Psoas muscle (tissue), 8 donors: ENCODE data around the gene MOV10L1. TPM values are rescaled to one million over a fixed set of nuclear protein-coding genes. Genes with fewer than 3 reads are reported as not detected.
A peak's percentile ranks its signal among the peaks of the same experiment; 100 is the strongest.

Source experiments
- ATAC-seq, 4 donors: fragments of 200-7000 bp; cut with Tn5 transposase; one replicate each; pipeline ENCODE4 v1.9.1; 2020; ENCODE audit warnings: moderate library complexity in 3 of 4, mild to moderate bottlenecking in 2 of 4
- DNase-seq, 2 donors: peaks; one replicate each; pipeline ENCODE4 v3.0.0-alpha.2; 2020
- H3K27ac ChIP-seq: fragments of 200-600 bp; one replicate; pipeline ENCODE4 v1.8.0; 2022
- H3K27me3 ChIP-seq, 3 donors: fragments of 200-600 bp in 1 of 3; one replicate each; pipeline versions ENCODE4 v1.6.1 to v1.8.0; 2013 to 2022; ENCODE audit warnings: low read length in 2 of 3, mild to moderate bottlenecking in 2 of 3, moderate library complexity in 1 of 3; ENCODE audit not compliant: insufficient read depth in 3 of 3
- H3K36me3 ChIP-seq, 2 donors: fragments of 200-600 bp in 1 of 2; one replicate each; pipeline versions ENCODE4 v1.6.1 to v1.8.0; 2013 to 2022; ENCODE audit warnings: low read depth in 1 of 2, mild to moderate bottlenecking in 1 of 2, moderate library complexity in 1 of 2; ENCODE audit not compliant: insufficient read depth in 1 of 2
- H3K4me1 ChIP-seq: fragments of 200-600 bp; one replicate; pipeline ENCODE4 v1.8.0; 2022
- H3K4me3 ChIP-seq: fragments of 200-600 bp; one replicate; pipeline ENCODE4 v1.8.0; 2022; ENCODE audit warnings: mild to moderate bottlenecking
- H3K9me3 ChIP-seq: fragments of 200-600 bp; one replicate; pipeline ENCODE4 v1.8.0; 2022
- WGBS, 3 donors: extraction: QIAGEN DNeasy Blood & Tissue Kit; methylation state at CpG; one replicate each; pipeline versions ENCODE4 v1.1.6 to v1.1.7; 2013; 5-methylcytosine and 5-hydroxymethylcytosine counted together
- intact Hi-C, 2 donors: fragments of 100-400 bp; cut with DNase I; formaldehyde crosslinking; loops; one replicate each; pipeline versions ENCODE4 v1.11.0 to v1.14.2; 2022
- polyA plus RNA-seq, 3 donors: library from polyadenylated mRNA; stranded (reverse); fragments of 200-250 nt; gene quantifications; one replicate each; pipeline ENCODE4 v1.2.3, GENCODE V29; 2013
- total RNA-seq, 4 donors: library from RNA; stranded (reverse); fragmentation: NEBNext Ultra II Directional in 2 of 4; extraction: Animal tissue kit (Norgen Biotek cat#: 25700) in 2 of 4; gene quantifications; one replicate each; pipeline versions ENCODE4 v1.2.1 to v1.2.4, GENCODE V29; 2021 to 2023
- TF ChIP-seq, protein P1 (sequence below): fragments of 200-600 bp; IDR thresholded peaks from one replicate; pipeline ENCODE4 v1.8.0; 2022; ENCODE audit warnings: antibody characterized with exemption
- donor health status: healthy with polysubstance abuse.
- donor health status: DM: no; HTN: no; CAD: no; lungs with moderate emphysema.
- donor health status: Bipolar disorder and iron deficiency.
- donor health status: healthy.
- donor health status: DM: yes; HTN: yes; CAD: no.
- donor health status: DM: no; HTN: no; CAD: no.
- donor health status: DM: no; HTN: no; CAD: no.
- donor health status: DM: yes; HTN: yes; CAD: no.

Gene MOV10L1
- total and polyA plus RNA-seq, 7 donors = 0.05 to 0.39 (median 0.07) TPM; not detected in 4

DNA sequence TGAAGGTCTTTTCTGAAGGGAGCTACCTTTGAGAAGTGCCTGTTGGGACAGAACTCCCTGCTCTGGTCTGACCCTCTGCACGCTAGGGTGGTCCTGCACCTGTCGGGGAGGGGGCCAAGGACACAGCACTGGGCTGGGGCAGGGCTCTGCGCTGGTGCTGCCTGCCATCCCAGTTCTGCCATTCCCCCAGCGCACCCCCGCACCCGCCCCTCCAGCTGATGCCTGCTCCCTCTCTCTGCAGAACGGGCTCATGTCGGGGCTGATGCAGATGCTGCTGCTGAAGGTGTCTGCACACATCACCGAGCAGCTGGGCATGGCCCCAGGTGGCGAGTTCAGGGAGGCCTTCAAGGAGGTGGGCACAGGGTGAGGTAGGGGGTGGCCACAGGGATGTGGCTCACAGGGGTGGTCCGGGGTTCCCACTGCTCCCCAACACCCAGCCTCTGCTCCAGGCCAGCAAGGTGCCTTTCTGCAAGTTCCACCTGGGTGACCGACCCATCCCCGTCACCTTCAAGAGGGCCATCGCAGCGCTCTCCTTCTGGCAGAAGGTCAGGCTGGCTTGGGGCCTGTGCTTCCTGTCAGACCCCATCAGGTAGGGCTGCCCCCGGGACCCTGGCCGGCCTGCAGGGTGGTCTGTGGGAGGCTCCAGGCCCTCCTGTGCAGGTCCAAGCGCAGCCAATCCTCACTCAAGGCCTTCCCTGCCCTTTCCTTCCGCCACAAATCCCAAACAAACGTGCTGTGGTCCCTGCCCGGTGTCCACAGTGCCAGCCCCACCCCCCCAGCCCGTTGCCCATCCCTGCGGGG lies 107.4 kb downstream of the MOV10L1 start:
- H3K4me3 ChIP-seq = no peak overlapping the region
- H3K27me3 ChIP-seq = no peaks in the 10 kb centered on the region
- H3K27ac ChIP-seq = no peak overlapping the region
- peaks cover 2 to 55% of the 10 kb centered on the region in 2 donors for H3K36me3 ChIP-seq
- intact Hi-C loops = no loop called here
- no peak for DNase-seq
- peaks cover 5% of the 10 kb centered on the region for H3K4me1 ChIP-seq
- no peak for ATAC-seq
- TF ChIP-seq, protein P1, sequence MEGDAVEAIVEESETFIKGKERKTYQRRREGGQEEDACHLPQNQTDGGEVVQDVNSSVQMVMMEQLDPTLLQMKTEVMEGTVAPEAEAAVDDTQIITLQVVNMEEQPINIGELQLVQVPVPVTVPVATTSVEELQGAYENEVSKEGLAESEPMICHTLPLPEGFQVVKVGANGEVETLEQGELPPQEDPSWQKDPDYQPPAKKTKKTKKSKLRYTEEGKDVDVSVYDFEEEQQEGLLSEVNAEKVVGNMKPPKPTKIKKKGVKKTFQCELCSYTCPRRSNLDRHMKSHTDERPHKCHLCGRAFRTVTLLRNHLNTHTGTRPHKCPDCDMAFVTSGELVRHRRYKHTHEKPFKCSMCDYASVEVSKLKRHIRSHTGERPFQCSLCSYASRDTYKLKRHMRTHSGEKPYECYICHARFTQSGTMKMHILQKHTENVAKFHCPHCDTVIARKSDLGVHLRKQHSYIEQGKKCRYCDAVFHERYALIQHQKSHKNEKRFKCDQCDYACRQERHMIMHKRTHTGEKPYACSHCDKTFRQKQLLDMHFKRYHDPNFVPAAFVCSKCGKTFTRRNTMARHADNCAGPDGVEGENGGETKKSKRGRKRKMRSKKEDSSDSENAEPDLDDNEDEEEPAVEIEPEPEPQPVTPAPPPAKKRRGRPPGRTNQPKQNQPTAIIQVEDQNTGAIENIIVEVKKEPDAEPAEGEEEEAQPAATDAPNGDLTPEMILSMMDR = no peak
- WGBS, 3 donors = 84 to 91% (median 88%) methylated on average over 20 to 23 of the region's 23 CpGs
- no peaks in the 10 kb centered on the region for H3K9me3 ChIP-seq

DNA sequence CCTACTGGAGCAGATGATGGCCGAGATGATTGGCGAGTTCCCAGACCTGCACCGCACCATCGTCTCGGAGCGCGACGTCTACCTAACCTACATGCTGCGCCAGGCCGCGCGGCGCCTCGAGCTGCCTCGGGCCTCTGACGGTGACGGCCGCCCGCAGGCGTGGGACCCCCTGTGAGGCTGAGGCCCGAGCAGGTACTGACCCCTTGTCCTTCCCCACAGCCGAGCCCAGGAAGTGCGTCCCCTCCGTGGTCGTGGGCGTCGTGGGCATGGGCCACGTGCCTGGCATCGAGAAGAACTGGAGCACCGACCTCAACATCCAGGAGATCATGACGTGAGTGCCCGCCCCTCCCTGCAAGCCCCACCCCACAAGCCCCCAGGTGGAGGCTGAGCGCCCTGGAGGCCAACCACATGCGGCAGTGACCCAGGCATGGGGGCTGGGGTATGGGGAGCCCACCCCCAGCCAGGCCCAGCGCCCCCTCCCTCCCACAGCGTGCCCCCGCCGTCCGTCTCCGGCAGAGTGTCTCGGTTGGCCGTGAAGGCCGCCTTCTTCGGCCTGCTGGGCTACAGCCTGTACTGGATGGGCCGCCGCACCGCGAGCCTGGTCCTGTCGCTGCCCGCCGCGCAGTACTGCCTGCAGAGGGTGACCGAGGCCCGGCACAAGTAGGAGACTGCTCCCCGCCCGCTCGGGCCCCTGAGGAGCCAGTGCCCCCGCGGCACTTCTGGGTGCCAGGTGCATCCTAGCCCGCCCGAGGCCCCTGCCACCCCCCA lies 108.2 kb downstream of the MOV10L1 start:
- no peak overlapping the region for H3K27ac ChIP-seq
- intact Hi-C loops = no loop called here
- WGBS, 3 donors = 90 to 93% (median 92%) methylated on average over 51 to 61 of the region's 61 CpGs

DNA sequence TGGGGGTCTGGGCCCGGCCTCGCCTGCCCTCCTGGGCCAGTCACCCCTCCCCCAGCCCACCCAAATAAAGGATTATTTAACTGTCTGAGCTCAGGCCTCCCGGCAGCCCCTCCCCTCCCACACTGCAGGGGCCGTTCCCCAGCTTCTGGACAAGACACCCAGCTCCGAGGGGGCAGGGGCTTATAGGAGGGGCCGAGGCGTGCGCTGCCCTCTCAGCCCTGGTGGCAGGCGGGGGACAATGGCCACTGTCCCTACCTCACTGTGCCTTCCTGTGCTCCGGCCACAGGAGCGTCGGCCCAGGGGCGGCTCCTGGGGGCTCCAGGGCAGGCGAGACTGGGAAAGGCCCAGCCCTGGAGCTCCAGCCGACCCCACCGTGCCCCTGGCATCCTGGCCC lies 108.8 kb downstream of the MOV10L1 start:
- WGBS, 3 donors = 86 to 91% (median 89%) methylated on average over 12 to 16 of the region's 16 CpGs
- intact Hi-C loops = no loop called here
- ATAC-seq (no peak), DNase-seq (no peak)
- TF ChIP-seq, protein P1 = no peak
- Histone ChIP-seq H3K36me3 (peaks cover 2 to 63% of the 10 kb centered on the region in 2 donors), H3K4me1 (peaks cover 11% of the 10 kb centered on the region), H3K27me3 (no peaks in the 10 kb centered on the region), H3K4me3 (no peak overlapping the region), H3K27ac (no peak overlapping the region), H3K9me3 (no peaks in the 10 kb centered on the region)

More for the DNA sequence above, 108.2 kb downstream of the MOV10L1 start:
- Histone ChIP-seq H3K9me3 (no peaks in the 10 kb centered on the region), H3K27me3 (no peaks in the 10 kb centered on the region), H3K36me3 (peaks cover 2 to 60% of the 10 kb centered on the region in 2 donors), H3K4me1 (peaks cover 11% of the 10 kb centered on the region), H3K4me3 (no peak overlapping the region)
- DNase-seq (no peak), ATAC-seq (no peak)
- TF ChIP-seq, protein P1 = no peak

DNA sequence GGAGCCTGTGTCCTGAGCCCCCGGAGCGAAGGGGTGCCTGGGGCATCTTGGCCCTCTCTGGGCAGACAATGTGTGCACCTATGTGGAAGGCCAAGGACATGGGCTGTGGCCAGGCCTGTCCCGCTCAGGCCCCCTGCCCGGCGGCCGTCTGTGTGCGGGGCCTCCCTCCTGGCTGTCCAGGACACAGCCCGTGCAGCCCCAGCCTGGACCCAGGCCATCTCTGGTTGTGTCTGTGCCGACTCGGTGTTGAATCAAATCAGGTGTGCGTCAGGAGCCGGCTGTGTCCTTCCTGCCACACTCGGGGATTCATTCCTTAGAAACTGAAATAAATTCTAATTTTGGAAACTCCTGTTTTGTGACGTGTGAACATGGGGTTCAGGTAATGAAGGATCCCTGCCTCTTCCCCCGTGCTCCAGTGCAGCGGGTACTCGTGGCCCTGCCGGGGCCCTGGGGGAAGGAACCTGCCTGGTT lies 109.5 kb downstream of the MOV10L1 start:
- H3K27me3 ChIP-seq = no peaks in the 10 kb centered on the region
- peak overlapping the region; percentile 91 for H3K4me3 ChIP-seq
- peaks cover under 1 to 62% of the 10 kb centered on the region in 2 donors for H3K36me3 ChIP-seq
- no peak for DNase-seq
- intact Hi-C loops = no loop called here
- H3K9me3 ChIP-seq = no peaks in the 10 kb centered on the region
- H3K4me1 ChIP-seq = peaks cover 11% of the 10 kb centered on the region
- no peak for ATAC-seq
- no peak overlapping the region for H3K27ac ChIP-seq
- TF ChIP-seq, protein P1 = no peak
- WGBS, 3 donors = 67 to 79% (median 69%) methylated on average over 18 of the region's 18 CpGs
